HL-60 (cell line): ENCODE measurements around the gene LFNG.

ENCODE experiments used
- DNase-seq, 2 experiments: peaks; one replicate each; pipeline ENCODE4 v3.0.0-alpha.2; 2010 to 2020; ENCODE audit warnings: low read depth in 1 of 2, low spot score in 1 of 2
- H3K27ac ChIP-seq: fragments of 250-450 bp; sonication (Bioruptor Pico); replicated peaks from 2 replicates; pipeline ENCODE4 v1.5.1; 2020; ENCODE audit warnings: mild to moderate bottlenecking, moderate library complexity
- H3K27me3 ChIP-seq: fragments of 250-450 bp; sonication (Bioruptor Pico); 2 replicates; pipeline ENCODE4 v1.5.1; 2021; ENCODE audit warnings: mild to moderate bottlenecking, moderate library complexity; ENCODE audit not compliant: insufficient read depth, poor library complexity, severe bottlenecking
- H3K4me3 ChIP-seq: replicated peaks from 2 replicates; pipeline ENCODE4 v1.5.1; 2011; ENCODE audit warnings: mild to moderate bottlenecking, control low read depth, low read length; ENCODE audit not compliant: insufficient read depth
- CTCF ChIP-seq: IDR thresholded peaks from one replicate; pipeline ENCODE4 v1.5.1; 2011; ENCODE audit warnings: low read length, control low read depth, inconsistent platforms; ENCODE audit not compliant: insufficient read depth
- GABPA ChIP-seq: IDR thresholded peaks from 2 replicates; pipeline ENCODE4 v1.6.1; 2012; ENCODE audit warnings: low read depth
- POLR2AphosphoS5 ChIP-seq: IDR thresholded peaks from 2 replicates; pipeline ENCODE4 v1.6.1; 2012; ENCODE audit warnings: low read depth
- REST ChIP-seq: IDR thresholded peaks from 2 replicates; pipeline ENCODE4 v1.6.1; 2012; ENCODE audit warnings: low read depth; ENCODE audit not compliant: insufficient replicate concordance
- SPI1 ChIP-seq: IDR thresholded peaks from 2 replicates; pipeline ENCODE4 v1.6.1; 2012; ENCODE audit warnings: low read depth, mild to moderate bottlenecking, borderline replicate concordance

The LFNG gene

GRCh38 chr7:2492038-2492437 is 27.5 kb upstream of the LFNG start:
- H3K4me3 ChIP-seq: no peak overlapping the region
- H3K27me3 ChIP-seq: no peaks in the 10 kb centered on the region
- H3K27ac ChIP-seq: no peak overlapping the region
- DNase-seq: no peak
- no peak for TF ChIP-seq GABPA
- no peak for TF ChIP-seq CTCF
- TF ChIP-seq REST: no peak
- TF ChIP-seq POLR2AphosphoS5: no peak
- no peak for TF ChIP-seq SPI1

GRCh38 chr7:2493205-2494164 is 26.1 kb upstream of the LFNG start:
- DNase-seq: no peak
- no peak overlapping the region for H3K4me3 ChIP-seq
- peaks cover 7% of the 10 kb centered on the region for H3K27me3 ChIP-seq
- no peak for TF ChIP-seq REST
- no peak for TF ChIP-seq SPI1
- TF ChIP-seq POLR2AphosphoS5: no peak
- no peak for TF ChIP-seq GABPA
- no peak overlapping the region for H3K27ac ChIP-seq

GRCh38 chr7:2494191-2495130 is 25.1 kb upstream of the LFNG start:
- peaks cover 9% of the 10 kb centered on the region for H3K27me3 ChIP-seq
- no peak overlapping the region for H3K27ac ChIP-seq
- no peak for DNase-seq
- TF ChIP-seq SPI1: no peak
- TF ChIP-seq CTCF: no peak
- no peak for TF ChIP-seq POLR2AphosphoS5
- no peak for TF ChIP-seq REST
- no peak for TF ChIP-seq GABPA
- H3K4me3 ChIP-seq: no peak overlapping the region
